ENCODE data around the gene STEAP4.

The STEAP4 gene

DNA sequence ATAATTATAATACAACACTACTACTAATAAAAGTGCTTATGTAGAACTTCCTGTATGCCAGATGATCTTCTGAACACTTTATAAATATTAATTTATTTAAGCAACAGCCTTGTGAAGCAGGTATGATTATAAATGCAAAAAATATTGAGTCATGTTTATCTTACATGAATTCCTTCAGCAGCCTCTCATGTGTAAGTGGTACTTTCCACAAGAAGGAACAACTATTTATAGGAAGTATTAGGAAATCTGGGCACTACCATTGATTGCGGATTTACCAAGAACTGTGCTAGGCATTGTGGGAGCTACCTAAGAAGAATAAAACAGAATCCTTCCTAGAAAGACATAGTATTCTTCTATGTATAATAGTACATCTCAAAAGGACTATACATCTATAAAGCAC, 10.7 kb upstream of the STEAP4 start:
- no peak for TF ChIP-seq CTCF (IDR thresholded peaks at IDR 0.05; ENCODE audit: control insufficient read depth, insufficient read depth, low read depth, low read length, missing control alignments)
- no peak overlapping the region for H3K4me3 ChIP-seq (ENCODE audit: control insufficient read depth, low read depth, low read length)
- no peak for DNase-seq (ENCODE audit: low read depth)

DNA sequence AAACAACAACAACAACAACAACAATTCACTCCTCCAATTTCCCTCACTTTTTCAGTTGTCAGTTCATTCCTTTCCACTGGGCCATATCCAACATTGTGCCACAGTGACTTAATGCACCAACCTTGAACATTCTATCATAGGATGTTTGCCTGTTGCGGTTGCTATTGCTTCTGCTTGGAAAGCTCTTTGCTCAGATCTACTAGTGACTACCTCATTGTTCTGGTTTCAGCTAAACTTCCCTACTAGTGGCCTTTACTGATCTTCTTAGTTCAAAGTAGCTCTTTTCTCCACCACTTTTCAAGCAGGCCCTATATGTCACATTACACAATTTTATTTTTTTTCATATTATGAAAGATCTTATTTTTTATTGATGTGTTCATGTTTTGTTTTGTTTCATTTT, 9.8 kb upstream of the STEAP4 start:
- no peak for DNase-seq (ENCODE audit: low read depth)
- H3K4me3 ChIP-seq (ENCODE audit: control insufficient read depth, low read depth, low read length): no peak overlapping the region
- no peak for TF ChIP-seq CTCF (IDR thresholded peaks at IDR 0.05; ENCODE audit: control insufficient read depth, insufficient read depth, low read depth, low read length, missing control alignments)

DNA sequence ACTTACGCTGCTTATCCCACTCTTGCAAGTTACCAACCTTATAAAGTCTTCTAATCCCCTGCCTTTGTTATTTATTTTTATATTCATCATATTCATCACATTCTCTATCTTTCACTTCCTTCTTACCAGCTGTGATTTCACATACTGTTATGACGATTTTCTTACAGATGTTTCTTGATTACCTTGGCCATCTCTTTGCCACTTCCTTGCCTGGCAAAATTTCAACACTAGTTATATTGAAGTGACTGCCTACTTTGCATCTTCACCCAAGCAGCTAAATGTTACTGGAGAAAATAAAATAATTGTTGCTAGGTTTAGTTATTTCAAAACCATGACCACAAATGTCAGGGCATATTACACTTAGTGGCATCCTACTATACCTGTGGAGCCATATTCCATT, 8.8 kb upstream of the STEAP4 start:
- H3K4me3 ChIP-seq (ENCODE audit: control insufficient read depth, low read depth, low read length): no peak overlapping the region
- no peak for TF ChIP-seq CTCF (IDR thresholded peaks at IDR 0.05; ENCODE audit: control insufficient read depth, insufficient read depth, low read depth, low read length, missing control alignments)
- DNase-seq (ENCODE audit: low read depth): no peak

DNA sequence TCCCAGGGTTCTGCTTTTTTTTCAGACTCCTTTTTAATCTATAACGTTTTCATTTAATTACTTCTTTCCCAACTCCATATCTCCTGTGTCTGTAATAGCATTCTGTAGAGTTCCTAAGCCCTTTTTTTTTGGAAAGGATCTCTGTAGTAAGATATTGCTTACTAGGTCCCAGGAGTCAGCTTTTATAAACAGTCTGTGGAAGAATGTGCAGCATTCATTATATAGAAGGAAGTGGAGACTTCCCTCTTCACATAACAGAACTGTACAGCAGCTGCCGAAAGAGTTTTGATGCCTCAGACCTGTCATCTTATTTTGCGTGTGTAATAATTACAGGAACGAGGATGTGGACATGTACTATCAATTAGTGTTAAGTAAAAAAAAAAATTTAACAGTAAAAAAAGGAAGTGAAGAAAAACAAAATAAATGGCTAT, 7.4 kb upstream of the STEAP4 start:
- H3K4me3 ChIP-seq (ENCODE audit: control insufficient read depth, low read depth, low read length): no peak overlapping the region
- no peak for DNase-seq (ENCODE audit: low read depth)
- no peak for TF ChIP-seq CTCF (IDR thresholded peaks at IDR 0.05; ENCODE audit: control insufficient read depth, insufficient read depth, low read depth, low read length, missing control alignments)

DNA sequence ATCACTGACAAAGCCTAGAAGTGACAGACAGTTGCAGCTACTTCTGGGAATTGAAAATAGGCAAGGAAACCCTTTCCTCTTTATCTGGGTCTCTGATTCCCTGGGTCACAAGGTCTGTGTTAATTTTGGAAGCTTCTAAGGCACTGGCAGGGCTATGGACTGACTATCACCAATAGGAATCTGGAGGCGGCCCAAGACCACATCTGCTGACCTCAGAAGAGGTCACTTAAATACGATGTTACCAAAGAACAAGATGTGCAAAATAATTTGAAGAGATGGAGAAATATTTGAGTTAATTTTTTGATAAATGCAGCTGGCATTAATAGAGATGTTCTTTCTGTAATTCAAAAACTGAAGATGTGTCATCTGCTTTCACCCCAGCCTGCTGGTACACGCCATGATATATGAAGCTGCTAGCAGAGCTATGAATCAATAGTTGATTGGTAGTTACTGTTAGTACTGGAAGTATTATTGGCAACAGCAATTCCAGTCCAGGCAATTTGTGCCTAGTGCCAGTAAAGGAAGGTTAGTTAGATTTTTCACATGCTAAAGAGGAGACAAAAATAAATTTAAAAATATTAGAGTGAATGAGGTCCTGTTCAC, 5.5 kb upstream of the STEAP4 start:
- H3K4me3 ChIP-seq (ENCODE audit: control insufficient read depth, low read depth, low read length): no peak overlapping the region
- DNase-seq (ENCODE audit: low read depth): no peak
- no peak for TF ChIP-seq CTCF (IDR thresholded peaks at IDR 0.05; ENCODE audit: control insufficient read depth, insufficient read depth, low read depth, low read length, missing control alignments)

- no peak for TF ChIP-seq CTCF (IDR thresholded peaks at IDR 0.05; ENCODE audit: control insufficient read depth, insufficient read depth, low read depth, low read length, missing control alignments)
- DNase-seq (ENCODE audit: low read depth): no peak
- H3K4me3 ChIP-seq (ENCODE audit: control insufficient read depth, low read depth, low read length): no peak overlapping the region
These were observed 5.0 kb upstream of the STEAP4 start for GRCh38 chr7:88311675-88312036.

Data from AG09309 (cell line).